OCI-M2 (cell line): ENCODE measurements around the gene MBTPS1.

ENCODE experiments used
- DNase-seq: peaks from one replicate; lab custom pipeline; 2025; ENCODE audit not compliant: unreplicated experiment; lab: John Stamatoyannopoulos, UW

The MBTPS1 gene

GRCh38 chr16:84080378-84080777, 36.4 kb downstream of the MBTPS1 start:
- no peak for DNase-seq

GRCh38 chr16:84079664-84080063, 37.1 kb downstream of the MBTPS1 start:
- DNase-seq = no peak

DNA sequence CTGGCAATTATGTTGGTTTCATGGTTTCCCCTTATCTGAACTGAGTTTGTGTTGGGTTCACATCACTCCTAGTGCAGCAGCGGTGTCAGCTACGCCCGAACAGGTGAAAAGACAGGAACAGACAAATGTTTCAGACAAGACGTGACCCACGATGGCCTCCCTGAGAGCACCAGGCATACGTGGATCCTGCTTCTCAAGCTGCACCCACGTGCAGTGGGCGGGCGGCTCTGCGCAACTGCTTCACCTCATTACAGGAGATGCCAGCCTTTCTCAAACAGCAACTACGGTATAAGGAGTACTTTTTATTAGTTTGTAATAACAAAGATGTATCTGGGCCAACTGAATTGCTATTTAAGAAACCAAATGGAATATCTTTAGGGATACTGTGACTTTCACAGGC, 41.4 kb downstream of the MBTPS1 start:
- no peak for DNase-seq

DNA sequence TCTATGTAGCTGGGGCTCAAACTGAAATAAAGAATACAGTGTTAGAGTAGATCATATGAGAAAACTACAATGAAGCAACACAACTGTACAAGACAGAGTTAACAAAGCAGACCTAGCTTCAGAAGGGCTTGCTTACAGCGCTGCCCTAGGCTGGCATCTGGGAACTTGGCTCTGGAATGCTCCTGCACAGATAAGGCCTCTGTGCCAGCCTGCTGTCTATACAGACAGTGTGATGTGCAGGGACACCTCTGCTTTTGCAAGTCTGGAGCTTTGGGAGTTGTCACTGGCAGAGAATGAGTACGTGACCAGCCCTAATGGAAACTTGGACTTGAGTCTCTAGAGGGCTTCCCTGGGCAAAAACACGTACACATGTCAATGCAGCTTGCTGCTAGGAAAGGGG, 42.0 kb downstream of the MBTPS1 start:
- DNase-seq = no peak

- no peak for DNase-seq
Observed at GRCh38 chr16:84072014-84072413, 44.7 kb downstream of the MBTPS1 start.

- no peak for DNase-seq
Observed at GRCh38 chr16:84071121-84071520, 45.6 kb downstream of the MBTPS1 start.

GRCh38 chr16:84069540-84069939, 47.2 kb downstream of the MBTPS1 start:
- DNase-seq = no peak

DNA sequence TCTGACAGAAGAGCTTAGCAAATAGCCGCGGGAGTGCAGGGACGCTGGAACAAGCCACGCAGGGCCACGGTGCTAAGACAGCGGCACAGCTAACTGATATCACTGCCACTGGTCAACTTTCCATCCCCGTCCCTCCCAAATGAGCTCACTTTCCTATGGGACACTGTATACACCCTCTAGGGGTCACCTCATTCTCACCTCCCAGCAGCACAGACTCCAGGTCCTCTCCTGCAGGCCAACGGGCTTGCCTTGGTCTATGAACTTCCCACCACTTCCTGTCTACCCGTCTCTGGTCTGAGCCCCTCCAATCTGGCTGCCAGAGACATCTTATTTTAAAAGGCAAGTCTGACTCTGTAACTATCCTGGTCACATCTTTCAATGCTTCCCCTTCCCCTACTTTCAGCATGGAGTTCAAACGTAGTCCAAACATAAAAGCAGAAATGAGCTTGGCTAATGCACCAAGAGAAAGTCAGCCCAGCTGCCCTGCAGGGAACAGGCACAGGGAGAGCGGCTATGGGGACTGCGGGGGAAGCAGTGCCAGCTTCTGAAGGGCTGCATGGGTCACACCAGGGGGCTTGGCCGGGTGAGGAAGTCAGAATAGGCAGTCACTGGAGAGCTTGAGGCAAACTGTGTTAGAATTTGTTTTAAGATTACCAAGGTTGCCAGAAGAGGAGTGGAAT, 47.8 kb downstream of the MBTPS1 start:
- no peak for DNase-seq

- DNase-seq = no peak
Observed at GRCh38 chr16:84068041-84068440, 48.7 kb downstream of the MBTPS1 start.

- no peak for DNase-seq
Observed at GRCh38 chr16:84067640-84068039, 49.1 kb downstream of the MBTPS1 start.

DNA sequence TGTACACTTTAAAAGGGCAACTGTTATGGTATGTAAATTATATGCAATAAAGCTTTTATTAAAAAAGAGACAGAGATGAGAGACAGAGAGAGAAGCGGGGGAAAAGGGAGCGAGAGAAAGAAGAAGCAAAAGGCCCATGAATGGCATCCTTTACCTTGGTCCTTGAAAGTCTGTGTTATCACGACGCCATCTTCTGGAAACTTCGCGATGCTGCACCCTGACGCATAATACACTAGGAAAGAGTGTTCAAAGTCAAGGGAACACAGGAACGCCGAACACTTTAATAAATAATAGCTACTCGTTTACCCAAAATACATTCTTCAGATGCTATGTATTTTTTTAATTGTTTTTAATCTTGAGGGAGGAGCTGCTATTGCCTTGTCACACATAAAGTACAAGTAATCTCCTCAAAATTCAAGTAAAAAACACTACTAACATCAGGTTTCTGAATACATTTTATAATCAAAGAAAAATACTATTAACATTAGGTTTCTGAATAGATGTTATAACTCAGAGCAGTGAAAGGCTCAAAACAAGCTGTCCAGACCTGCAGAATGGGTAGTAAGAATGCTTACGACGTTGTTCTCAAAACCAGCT, 51.1 kb downstream of the MBTPS1 start:
- no peak for DNase-seq

GRCh38 chr16:84063980-84064379, 52.8 kb downstream of the MBTPS1 start:
- DNase-seq = no peak

DNA sequence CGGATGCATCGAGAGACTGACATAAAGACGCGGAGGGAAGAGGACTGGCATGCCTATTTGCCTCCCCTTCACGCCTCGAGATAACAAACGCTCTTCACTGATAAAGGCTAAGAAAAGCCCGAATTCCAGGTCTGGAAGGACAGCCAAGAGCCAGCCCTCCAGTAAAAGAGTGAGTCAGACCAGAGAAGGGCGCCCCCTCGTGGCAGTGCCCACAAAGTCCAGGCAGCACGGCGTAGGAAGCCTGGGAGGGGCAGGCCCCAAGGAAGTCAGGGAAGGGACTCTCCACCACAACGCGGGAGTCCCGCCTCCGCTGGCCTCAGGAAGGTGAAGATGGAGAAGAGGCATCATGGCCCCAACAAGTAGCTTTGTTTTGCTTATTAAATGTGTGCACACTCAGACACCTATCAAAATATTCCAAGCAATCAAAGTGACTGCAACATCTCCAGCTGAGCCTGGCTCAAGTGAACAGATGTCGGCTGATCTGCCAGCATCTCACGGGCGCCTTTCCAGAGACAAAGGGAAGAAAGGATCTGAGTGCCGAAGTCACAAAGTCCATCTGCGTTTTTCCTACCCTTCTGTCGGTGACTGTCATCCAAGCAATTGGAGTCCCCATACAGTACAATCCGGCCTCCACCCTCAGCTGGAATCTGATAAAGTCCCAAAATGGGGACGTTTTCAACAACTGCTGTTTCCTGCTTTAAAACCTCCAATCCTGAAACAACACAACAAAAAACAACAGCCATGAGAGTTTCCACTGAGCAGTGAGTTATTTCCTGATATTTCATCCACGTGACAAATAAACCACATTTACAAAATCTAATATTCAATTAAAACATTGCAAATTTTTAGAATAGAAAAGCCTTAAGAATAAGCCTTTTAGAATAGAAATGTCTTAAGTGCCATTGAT, 53.8 kb downstream of the MBTPS1 start:
- peak; percentile 13 for DNase-seq

GRCh38 chr16:84061236-84061819, 55.4 kb downstream of the MBTPS1 start:
- no peak for DNase-seq

GRCh38 chr16:84059946-84060901, 56.5 kb downstream of the MBTPS1 start:
- no peak for DNase-seq

DNA sequence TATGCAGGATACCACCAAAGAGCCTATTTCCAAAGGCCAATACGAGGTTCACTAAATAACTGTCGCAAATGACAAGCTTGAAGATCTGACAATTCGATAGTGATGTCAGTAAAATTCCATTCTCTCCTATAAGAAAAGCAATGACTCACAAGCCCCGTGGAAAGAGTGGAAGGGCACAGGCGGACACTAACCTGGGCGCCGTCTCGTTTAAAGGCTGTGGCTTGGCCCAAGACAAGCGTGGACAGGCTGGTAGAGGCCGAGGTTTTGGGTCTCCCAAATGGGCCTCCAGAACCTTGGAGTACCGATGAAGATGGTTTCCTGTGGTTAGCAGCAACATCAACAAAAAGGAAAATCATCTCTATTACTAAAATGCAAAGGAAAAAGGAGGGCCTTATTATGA, 57.6 kb downstream of the MBTPS1 start:
- no peak for DNase-seq

GRCh38 chr16:84058664-84059063, 58.1 kb downstream of the MBTPS1 start:
- DNase-seq = no peak

DNA sequence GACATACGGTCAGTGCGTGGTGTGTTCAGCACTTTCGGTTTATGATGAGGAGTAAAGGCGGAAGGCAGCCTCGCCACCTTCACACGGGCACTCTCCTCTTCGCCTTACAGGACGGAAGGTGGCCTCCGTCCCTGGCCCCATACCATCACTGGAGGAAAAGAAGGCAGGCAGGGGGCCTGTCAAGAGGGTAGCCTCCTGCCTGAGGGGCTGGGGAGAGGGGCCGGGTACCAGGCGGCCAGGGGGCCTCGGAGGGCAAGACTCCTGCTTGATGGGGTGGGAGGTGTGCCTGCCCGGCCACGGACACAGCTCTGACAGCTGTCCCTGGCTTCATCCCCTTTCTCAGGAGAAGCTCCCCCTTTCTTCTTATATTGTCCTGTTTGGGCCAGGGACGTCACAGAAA, 58.5 kb downstream of the MBTPS1 start:
- DNase-seq = no peak

DNA sequence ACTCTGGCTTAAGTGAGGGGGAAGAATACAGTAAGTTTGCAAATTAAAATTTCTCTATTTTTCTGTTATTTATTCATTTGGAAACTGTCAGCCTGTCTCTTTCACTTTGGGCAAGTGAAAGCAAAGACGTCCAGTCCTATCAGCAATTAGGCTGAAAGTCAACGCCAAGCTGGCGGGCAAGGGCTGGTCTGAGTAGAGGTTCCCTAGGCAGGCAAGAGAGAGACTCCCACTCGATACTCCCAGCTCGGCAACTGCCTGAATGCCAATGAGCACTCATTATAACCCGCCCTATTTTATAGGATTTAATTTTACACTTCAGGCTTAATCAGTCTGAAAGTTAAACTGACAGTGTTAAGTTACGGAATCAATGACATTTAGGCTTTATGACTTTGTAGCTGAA, 59.8 kb downstream of the MBTPS1 start:
- DNase-seq = no peak

DNA sequence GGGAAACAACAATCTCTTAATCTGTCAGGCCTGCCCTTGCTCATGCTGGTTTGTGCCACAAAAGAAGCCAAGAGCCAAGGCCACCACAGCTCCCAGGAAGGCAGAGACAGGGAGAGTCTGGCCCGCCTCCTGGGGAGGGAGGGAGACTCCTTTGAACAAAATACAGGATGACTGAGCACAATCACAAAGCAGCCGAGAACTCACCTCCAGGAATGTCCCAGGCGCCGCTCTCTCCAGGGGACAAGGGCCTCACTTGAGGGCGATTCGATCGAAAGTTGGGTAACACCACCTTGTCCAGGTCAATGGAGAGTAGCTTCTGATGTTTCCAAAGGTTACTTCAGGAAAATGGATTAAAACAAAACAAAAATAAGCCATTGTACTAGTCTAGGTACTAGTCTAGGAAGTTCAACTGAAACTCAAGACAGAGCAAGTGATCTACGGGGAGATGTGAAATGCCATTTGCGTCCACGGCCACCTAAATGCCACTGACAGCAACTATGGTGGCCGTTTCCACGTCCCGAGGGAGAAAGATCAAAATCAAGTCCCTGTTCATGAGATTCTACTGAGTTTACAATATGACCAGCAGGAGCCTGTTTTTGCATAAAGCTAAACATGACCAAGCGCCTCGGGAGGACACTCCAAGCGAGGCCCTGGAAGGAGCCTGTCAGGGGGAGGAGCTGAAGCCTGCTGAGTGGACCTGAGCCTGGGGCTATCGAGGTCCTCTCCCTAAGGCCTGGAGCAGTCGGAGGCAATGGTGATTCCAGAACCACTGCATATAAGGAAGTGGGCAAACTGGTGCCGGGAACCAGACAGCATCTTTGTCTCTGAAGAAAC, 60.7 kb downstream of the MBTPS1 start:
- no peak for DNase-seq
